ENCODE results near the gene GRM4. TPM values are rescaled to one million over a fixed set of nuclear protein-coding genes. Genes with fewer than 3 reads are reported as not detected.

The GRM4 gene
- total and polyA plus RNA-seq, 10 of the 15 experiments (the other 5 are each of a cell fraction or from before 2014, with no cell fraction given): 0.01 to 0.31 (median 0.05) TPM; not detected in 2

DNA sequence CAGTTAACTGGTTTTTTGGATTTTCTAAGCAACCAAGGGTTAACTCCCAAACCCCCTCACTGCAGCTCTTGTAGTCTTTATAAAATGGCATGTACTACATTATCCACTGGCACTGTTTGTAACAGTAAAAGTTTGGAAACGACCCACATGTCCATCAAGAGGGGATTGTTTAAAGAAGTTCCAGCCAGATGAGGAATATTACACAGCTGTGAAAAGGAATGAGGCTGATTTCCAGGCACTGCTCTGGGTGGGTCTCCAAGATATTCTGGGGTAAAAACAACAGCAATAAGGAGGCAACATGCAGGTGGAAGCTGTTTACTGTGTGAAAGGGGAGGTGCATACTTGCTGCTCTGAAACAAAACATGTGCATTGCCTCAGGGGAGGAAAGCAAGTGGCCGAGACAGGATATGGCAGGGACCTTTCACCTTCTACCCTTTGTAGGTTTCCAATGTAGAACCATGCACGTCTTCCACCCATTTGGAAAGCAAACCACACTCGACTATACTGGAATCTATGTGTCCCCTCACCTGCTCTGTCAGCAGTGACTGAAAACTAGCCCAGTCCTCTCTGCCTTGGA is 51.9 kb downstream of the GRM4 start (continued):
- TF ChIP-seq ZBED1 (IDR thresholded peaks at IDR 0.05; ENCODE audit: borderline replicate concordance): no peak
- TF ChIP-seq, protein P1, sequence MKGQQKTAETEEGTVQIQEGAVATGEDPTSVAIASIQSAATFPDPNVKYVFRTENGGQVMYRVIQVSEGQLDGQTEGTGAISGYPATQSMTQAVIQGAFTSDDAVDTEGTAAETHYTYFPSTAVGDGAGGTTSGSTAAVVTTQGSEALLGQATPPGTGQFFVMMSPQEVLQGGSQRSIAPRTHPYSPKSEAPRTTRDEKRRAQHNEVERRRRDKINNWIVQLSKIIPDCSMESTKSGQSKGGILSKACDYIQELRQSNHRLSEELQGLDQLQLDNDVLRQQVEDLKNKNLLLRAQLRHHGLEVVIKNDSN (IDR thresholded peaks at IDR 0.05; ENCODE audit: borderline replicate concordance, extremely low read length, insufficient read depth, low read depth, low read length): no peak
- no peak for TF ChIP-seq EGR1 (IDR thresholded peaks at IDR 0.05; ENCODE audit: borderline replicate concordance in 1 of 2, low read depth in 2 of 2, low read length in 2 of 2)

DNA sequence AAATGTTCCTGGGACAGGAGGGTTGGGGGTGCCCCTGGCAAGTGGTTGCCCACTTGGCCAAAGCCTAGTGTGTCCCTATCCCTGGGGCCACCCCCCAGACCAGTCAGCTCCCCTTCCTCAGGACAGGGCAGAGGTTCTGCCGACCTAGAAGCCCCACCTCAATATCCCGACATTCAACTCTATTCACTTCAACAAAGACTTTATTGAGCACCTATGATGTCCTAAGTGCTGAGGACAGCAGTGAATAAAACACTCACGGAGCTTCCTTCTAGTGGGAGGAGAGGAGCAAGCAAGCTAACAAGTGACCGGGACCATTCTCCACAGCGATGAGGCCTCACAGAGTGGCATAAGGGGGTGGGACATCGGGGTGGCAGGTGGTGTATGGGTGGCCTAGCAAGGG is 52.7 kb downstream of the GRM4 start:
- no peak overlapping the region for H2AFZ ChIP-seq (ENCODE audit: control insufficient read depth, low read depth, low read length)
- SMC1A ChIA-PET (ENCODE audit: uncharacterized antibody, unreplicated experiment): no interaction called here
- no peak for DNase-seq (ENCODE audit: low read depth, low spot score)
- H3K9me3 ChIP-seq (replicated peaks; ENCODE audit: control insufficient read depth, insufficient read depth, low read length): no peaks in the 10 kb centered on the region
- H3K4me2 ChIP-seq (ENCODE audit: control insufficient read depth, insufficient read depth): no peak overlapping the region
- H3K27ac ChIP-seq (ENCODE audit: control insufficient read depth, insufficient read depth): no peak overlapping the region
- FAIRE-seq: no peak
- POLR2A ChIA-PET: no interaction called here
- intact Hi-C loops (cut with micrococcal nuclease; ENCODE audit: unreplicated experiment): no loop called here
- CTCF ChIA-PET: no interaction called here
- TF ChIP-seq CBFB (IDR thresholded peaks at IDR 0.05; ENCODE audit: low read depth) (no peak), YBX1 (IDR thresholded peaks at IDR 0.05) (no peak), FOS (IDR thresholded peaks at IDR 0.05; ENCODE audit: borderline replicate concordance, extremely low read depth, insufficient read length) (no peak), HDAC2 (IDR thresholded peaks at IDR 0.05) (no peak), RELA (IDR thresholded peaks at IDR 0.05; ENCODE audit: borderline replicate concordance, partially characterized antibody) (no peak), EGR1 (IDR thresholded peaks at IDR 0.05; ENCODE audit: borderline replicate concordance in 1 of 2, low read depth in 2 of 2, low read length in 2 of 2) (no peak), TBL1XR1 (IDR thresholded peaks at IDR 0.05; ENCODE audit: low read depth, low read length) (no peak), IKZF2 (IDR thresholded peaks at IDR 0.05) (no peak)
- TF ChIP-seq, protein P2, sequence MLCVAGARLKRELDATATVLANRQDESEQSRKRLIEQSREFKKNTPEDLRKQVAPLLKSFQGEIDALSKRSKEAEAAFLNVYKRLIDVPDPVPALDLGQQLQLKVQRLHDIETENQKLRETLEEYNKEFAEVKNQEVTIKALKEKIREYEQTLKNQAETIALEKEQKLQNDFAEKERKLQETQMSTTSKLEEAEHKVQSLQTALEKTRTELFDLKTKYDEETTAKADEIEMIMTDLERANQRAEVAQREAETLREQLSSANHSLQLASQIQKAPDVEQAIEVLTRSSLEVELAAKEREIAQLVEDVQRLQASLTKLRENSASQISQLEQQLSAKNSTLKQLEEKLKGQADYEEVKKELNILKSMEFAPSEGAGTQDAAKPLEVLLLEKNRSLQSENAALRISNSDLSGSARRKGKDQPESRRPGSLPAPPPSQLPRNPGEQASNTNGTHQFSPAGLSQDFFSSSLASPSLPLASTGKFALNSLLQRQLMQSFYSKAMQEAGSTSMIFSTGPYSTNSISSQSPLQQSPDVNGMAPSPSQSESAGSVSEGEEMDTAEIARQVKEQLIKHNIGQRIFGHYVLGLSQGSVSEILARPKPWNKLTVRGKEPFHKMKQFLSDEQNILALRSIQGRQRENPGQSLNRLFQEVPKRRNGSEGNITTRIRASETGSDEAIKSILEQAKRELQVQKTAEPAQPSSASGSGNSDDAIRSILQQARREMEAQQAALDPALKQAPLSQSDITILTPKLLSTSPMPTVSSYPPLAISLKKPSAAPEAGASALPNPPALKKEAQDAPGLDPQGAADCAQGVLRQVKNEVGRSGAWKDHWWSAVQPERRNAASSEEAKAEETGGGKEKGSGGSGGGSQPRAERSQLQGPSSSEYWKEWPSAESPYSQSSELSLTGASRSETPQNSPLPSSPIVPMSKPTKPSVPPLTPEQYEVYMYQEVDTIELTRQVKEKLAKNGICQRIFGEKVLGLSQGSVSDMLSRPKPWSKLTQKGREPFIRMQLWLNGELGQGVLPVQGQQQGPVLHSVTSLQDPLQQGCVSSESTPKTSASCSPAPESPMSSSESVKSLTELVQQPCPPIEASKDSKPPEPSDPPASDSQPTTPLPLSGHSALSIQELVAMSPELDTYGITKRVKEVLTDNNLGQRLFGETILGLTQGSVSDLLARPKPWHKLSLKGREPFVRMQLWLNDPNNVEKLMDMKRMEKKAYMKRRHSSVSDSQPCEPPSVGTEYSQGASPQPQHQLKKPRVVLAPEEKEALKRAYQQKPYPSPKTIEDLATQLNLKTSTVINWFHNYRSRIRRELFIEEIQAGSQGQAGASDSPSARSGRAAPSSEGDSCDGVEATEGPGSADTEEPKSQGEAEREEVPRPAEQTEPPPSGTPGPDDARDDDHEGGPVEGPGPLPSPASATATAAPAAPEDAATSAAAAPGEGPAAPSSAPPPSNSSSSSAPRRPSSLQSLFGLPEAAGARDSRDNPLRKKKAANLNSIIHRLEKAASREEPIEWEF (IDR thresholded peaks at IDR 0.05; ENCODE audit: insufficient replicate concordance, low read depth, low read length): no peak
- no TSS peak for BruUV-seq (replicated peaks)
- no peaks in the 10 kb centered on the region for H4K20me1 ChIP-seq (ENCODE audit: control insufficient read depth, insufficient read depth)
- no peak overlapping the region for H3K4me3 ChIP-seq
- H3K9ac ChIP-seq (ENCODE audit: control insufficient read depth, insufficient read depth, low read length): no peak overlapping the region
- 41% methylated on average over 6 of the region's 6 CpGs for WGBS (ENCODE audit: insufficient coverage, insufficient replicate concordance, low lambda C conversion rate, missing lambda C conversion rate)
- no peaks in the 10 kb centered on the region for H3K36me3 ChIP-seq (ENCODE audit: control insufficient read depth in 2 of 2, insufficient read depth in 2 of 2, low read length in 1 of 2)
- RAD21 ChIA-PET (ENCODE audit: unreplicated experiment): no interaction called here
- no peaks in the 10 kb centered on the region for H3K4me1 ChIP-seq (ENCODE audit: control insufficient read depth, insufficient read depth, low read length)
- in situ Hi-C loops (cut with MboI): no loop called here
- no peaks in the 10 kb centered on the region for H3K79me2 ChIP-seq (ENCODE audit: control insufficient read depth, insufficient read depth, low read length)
- H3K27me3 ChIP-seq (replicated peaks in 1 of 2; ENCODE audit: control insufficient read depth in 2 of 2, insufficient read depth in 2 of 2, low read length in 1 of 2): peaks cover 0 to 3% of the 10 kb centered on the region in 2 experiments; a peak in 3 of 4 replicates
- ATAC-seq: no peak

Data from GM12878 (cell line).